Subcutaneous adipose tissue (tissue), 4 donors: ENCODE measurements around the gene PUSL1. TPM values are rescaled to one million over a fixed set of nuclear protein-coding genes. Genes with fewer than 3 reads are reported as not detected.

Experiments
- CTCF ChIP-seq: fragments of 450-650 bp; IDR thresholded peaks from one replicate; pipeline ENCODE4 v1.5.1; 2016; ENCODE audit warnings: low read depth, mild to moderate bottlenecking, control low read depth, antibody characterized with exemption, moderate library complexity
- total RNA-seq, 4 donors: library from RNA; depleted of rRNA; stranded (reverse); fragments of >200 nt; gene quantifications; one replicate each; pipeline ENCODE4 v1.1.0, GENCODE V29; 2016

PUSL1 gene
- total RNA-seq, 4 donors from 2014 or later: 7.2 to 12.9 (median 10.9) TPM

GRCh38 chr1:1335792-1336248 lies 27.4 kb downstream of the PUSL1 start:
- no peak for TF ChIP-seq CTCF

GRCh38 chr1:1336446-1336845 lies 28.0 kb downstream of the PUSL1 start:
- TF ChIP-seq CTCF: no peak

- no peak for TF ChIP-seq CTCF
Measured at GRCh38 chr1:1336931-1337792, 28.8 kb downstream of the PUSL1 start.

- no peak for TF ChIP-seq CTCF
Measured at GRCh38 chr1:1337793-1338147, 29.4 kb downstream of the PUSL1 start.

GRCh38 chr1:1338278-1338677 lies 29.9 kb downstream of the PUSL1 start:
- TF ChIP-seq CTCF: no peak

GRCh38 chr1:1340185-1340584 lies 31.8 kb downstream of the PUSL1 start:
- TF ChIP-seq CTCF: no peak

GRCh38 chr1:1340791-1341548 lies 32.6 kb downstream of the PUSL1 start:
- no peak for TF ChIP-seq CTCF
